ENCODE data around the gene NSMCE1. TPM values are rescaled to one million over a fixed set of nuclear protein-coding genes. Genes with fewer than 3 reads are reported as not detected.
"Not testable (repeated sequence)": the region's sequence is repeated elsewhere in the genome, so short reads cannot be mapped to it uniquely, and the experiment has no call there.

Gene NSMCE1
- total and polyA plus RNA-seq, 8 donors = 48.6 to 71.7 (median 65.0) TPM

GRCh38 chr16:27256861-27257260 lies 11.7 kb downstream of the NSMCE1 start:
- intact Hi-C loops (cut with DNase I) = no loop called here
- ATAC-seq = no peak
- TF ChIP-seq CTCF (IDR thresholded peaks at IDR 0.05) = no peak
- H3K4me3 ChIP-seq = no peak overlapping the region
- no peak for DNase-seq
- H3K27me3 ChIP-seq = no peaks in the 10 kb centered on the region
- H3K36me3 ChIP-seq = peaks cover 0 to 29% of the 10 kb centered on the region in 2 donors
- no peaks in the 10 kb centered on the region for H3K9me3 ChIP-seq
- H3K4me1 ChIP-seq = peaks cover 6 to 42% of the 10 kb centered on the region in 2 donors
- H3K27ac ChIP-seq = no peak overlapping the region

DNA sequence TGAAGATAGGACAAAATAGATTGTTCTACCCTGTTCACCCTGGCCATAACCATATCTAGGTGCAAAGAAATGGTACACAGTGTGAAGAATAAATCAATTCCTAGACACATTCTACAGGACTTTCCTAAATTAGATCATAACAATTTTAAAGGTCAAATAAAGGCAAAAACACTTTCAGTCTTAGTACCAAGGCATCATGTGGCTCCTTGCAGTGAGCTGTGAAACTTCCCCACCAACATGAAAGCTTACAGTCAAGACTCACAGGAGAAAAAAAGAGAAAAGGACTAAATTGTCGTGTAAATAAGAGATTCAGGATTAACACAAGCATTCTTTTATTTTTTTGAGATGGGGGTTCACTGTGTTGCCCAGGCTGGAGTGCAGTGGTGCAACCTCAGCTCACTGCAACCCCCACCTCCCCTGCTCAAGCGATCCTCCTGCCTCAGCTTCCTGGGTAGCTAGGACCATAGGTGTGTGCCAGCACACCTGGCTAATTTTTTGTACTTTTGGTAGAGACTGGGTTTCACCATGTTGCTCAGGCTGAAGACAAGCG lies 14.2 kb downstream of the NSMCE1 start:
- DNase-seq (no peak), ATAC-seq (no peak)
- peaks cover 0 to 29% of the 10 kb centered on the region in 2 donors for H3K36me3 ChIP-seq
- TF ChIP-seq CTCF (IDR thresholded peaks at IDR 0.05) = no peak
- H3K4me3 ChIP-seq = no peak overlapping the region
- intact Hi-C loops (cut with DNase I) = no loop called here
- no peak overlapping the region for H3K27ac ChIP-seq
- no peaks in the 10 kb centered on the region for H3K27me3 ChIP-seq
- peaks cover 6 to 35% of the 10 kb centered on the region in 2 donors for H3K4me1 ChIP-seq
- H3K9me3 ChIP-seq = no peaks in the 10 kb centered on the region

GRCh38 chr16:27253526-27253930 lies 15.0 kb downstream of the NSMCE1 start:
- DNase-seq (no peak), ATAC-seq (peak; percentile 91)
- TF ChIP-seq CTCF (IDR thresholded peaks at IDR 0.05) = no peak
- intact Hi-C loops (cut with DNase I) = no loop called here
- Histone ChIP-seq H3K27me3 (no peaks in the 10 kb centered on the region), H3K9me3 (no peaks in the 10 kb centered on the region), H3K4me3 (no peak overlapping the region), H3K27ac (peak overlapping the region in 1 of 2 donors; percentile 16), H3K4me1 (peaks cover 4 to 27% of the 10 kb centered on the region in 2 donors), H3K36me3 (peaks cover 0 to 29% of the 10 kb centered on the region in 2 donors)

- no peaks in the 10 kb centered on the region for H3K27me3 ChIP-seq
- H3K4me1 ChIP-seq = peaks cover 0 to 25% of the 10 kb centered on the region in 2 donors
- no peak overlapping the region for H3K4me3 ChIP-seq
- H3K36me3 ChIP-seq = peaks cover 0 to 26% of the 10 kb centered on the region in 2 donors
- no peaks in the 10 kb centered on the region for H3K9me3 ChIP-seq
- DNase-seq = no peak
- H3K27ac ChIP-seq = no peak overlapping the region
- intact Hi-C loops (cut with DNase I) = no loop called here
- no peak for ATAC-seq
- no peak for TF ChIP-seq CTCF (IDR thresholded peaks at IDR 0.05)
Observed at GRCh38 chr16:27252206-27252585, 16.4 kb downstream of the NSMCE1 start.

DNA sequence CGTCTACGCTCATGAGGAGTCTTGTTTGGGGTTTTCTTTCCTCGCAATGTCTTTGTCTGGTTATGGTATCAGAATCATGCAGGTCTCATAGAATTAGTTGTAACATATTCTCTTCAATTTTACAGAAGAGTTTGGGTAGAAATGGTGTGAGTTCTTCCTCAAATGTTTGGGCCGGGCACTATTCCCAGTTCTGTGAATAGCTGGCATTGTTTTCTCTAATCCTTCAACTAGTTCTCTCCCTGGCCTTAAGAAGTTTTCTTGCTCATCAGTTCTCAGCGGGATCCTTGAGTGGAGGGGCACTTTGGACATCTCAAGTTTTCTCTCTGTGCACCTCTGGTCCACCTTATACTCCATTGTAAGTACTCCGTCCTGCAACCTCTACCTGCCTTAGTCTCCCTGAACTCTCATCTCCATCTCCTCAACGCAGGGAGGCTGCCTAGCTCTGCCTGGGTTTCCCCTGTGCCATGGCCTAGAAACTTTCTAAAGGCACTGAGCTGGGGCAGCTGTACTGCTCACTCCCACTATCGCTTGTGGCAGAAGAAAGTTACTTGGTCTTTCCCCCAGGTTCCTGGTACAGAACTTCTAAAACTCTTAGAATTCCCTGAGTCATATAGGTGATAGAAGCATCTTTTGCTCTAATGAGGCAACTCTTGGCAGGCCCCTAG lies 16.9 kb downstream of the NSMCE1 start:
- H3K9me3 ChIP-seq = no peaks in the 10 kb centered on the region
- DNase-seq (no peak), ATAC-seq (no peak)
- no peak overlapping the region for H3K4me3 ChIP-seq
- peaks cover 0 to 30% of the 10 kb centered on the region in 2 donors for H3K4me1 ChIP-seq
- H3K36me3 ChIP-seq = peaks cover 0 to 21% of the 10 kb centered on the region in 2 donors
- intact Hi-C loops (cut with DNase I) = no loop called here
- TF ChIP-seq CTCF (IDR thresholded peaks at IDR 0.05) = no peak
- H3K27ac ChIP-seq = no peak overlapping the region
- no peaks in the 10 kb centered on the region for H3K27me3 ChIP-seq

GRCh38 chr16:27248886-27249285 lies 19.7 kb downstream of the NSMCE1 start:
- H3K36me3 ChIP-seq, H3K27ac ChIP-seq, ATAC-seq, H3K27me3 ChIP-seq, DNase-seq, H3K4me3 ChIP-seq, H3K9me3 ChIP-seq: not testable (repeated sequence)
- intact Hi-C loops (cut with DNase I) = loop anchor here in 1 of 2 donors (10.0 kb wide), 1 partner anchor 66 kb away; the partner anchor contains the start of gene IL4R
- peaks cover 12 to 50% of the 10 kb centered on the region in 2 donors for H3K4me1 ChIP-seq
